Measurements from ENCODE around the gene C2orf72. TPM values are rescaled to one million over a fixed set of nuclear protein-coding genes. Genes with fewer than 3 reads are reported as not detected.

Gene C2orf72
- total and polyA plus RNA-seq, 2 of the 4 experiments (the other 2 are of a cell fraction) = 0.09 to 0.18 TPM

DNA sequence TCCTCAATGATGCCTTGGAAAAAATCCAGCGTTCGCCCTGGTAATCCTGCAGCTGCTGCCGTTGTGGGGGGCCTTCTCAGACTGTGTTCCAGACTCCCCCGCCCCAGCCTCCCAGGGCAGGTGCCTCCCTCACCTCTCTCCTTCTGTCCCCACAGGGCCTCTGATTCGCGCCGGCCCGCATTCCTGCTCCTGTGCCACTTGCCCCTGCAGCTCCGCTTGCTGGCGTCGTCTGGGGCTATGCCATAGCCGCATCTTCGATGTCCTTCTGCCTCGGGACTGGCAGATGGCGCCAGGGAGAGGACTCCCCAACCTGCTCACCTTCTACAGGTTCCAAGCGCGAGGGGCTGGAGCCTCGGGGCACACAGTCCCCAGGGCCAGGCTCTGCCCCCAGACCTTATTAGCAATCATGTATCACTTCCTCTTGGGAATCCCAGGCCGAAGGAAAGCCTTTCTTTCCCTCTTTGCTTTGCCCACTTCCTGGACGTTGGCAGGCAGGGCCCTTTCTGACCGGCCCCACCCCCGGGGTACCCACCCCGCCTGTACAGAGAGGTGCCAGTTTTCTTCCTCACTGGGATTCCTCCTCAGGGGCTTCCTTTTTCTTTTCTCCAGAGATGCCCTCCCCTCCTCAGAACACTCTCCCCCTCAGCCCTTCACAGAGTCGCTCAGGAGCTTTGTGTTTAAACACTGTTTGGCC lies 37.0 kb upstream of the C2orf72 start:
- no peaks in the 10 kb centered on the region for H3K4me1 ChIP-seq (ENCODE audit: control insufficient read depth, insufficient read depth, low read length)
- H2BK20ac ChIP-seq (ENCODE audit: low read depth, low read length) = no peak overlapping the region
- in situ Hi-C loops (cut with MboI; ENCODE audit: low sequenced_read_pairs) = no loop called here
- H3K9me3 ChIP-seq (ENCODE audit: control insufficient read depth, insufficient read depth, low read length) = no peaks in the 10 kb centered on the region; the same call in 1 of the 2 replicates
- H3K27ac ChIP-seq (ENCODE audit: insufficient read depth, low read length) = no peak overlapping the region
- no peak overlapping the region for H4K91ac ChIP-seq (ENCODE audit: insufficient read depth, low read depth, low read length)
- H3K36me3 ChIP-seq (ENCODE audit: control insufficient read depth, insufficient read depth, low read length) = no peaks in the 10 kb centered on the region
- H3K14ac ChIP-seq (replicated peaks; ENCODE audit: low read depth, low read length) = no peak overlapping the region
- dilution Hi-C loops (cut with HindIII; ENCODE audit: low sequenced_read_pairs, unreplicated experiment) = no loop called here
- DNase-seq = no peak
- H2BK15ac ChIP-seq (ENCODE audit: low read depth, low read length) = no peak overlapping the region
- peaks cover 37% of the 10 kb centered on the region for H3K27me3 ChIP-seq (ENCODE audit: control insufficient read depth, insufficient read depth, low read length)
- H3K4me2 ChIP-seq (ENCODE audit: low read depth, low read length) = no peak overlapping the region
- TF ChIP-seq RFX5 (IDR thresholded peaks at IDR 0.05; ENCODE audit: low read depth, low read length) = no peak
- no peak for TF ChIP-seq FOS (IDR thresholded peaks at IDR 0.05; ENCODE audit: low read depth, low read length)
- H2BK120ac ChIP-seq (ENCODE audit: low read depth, low read length) = no peak overlapping the region
- no peak overlapping the region for H3K4me3 ChIP-seq (ENCODE audit: insufficient read depth, low read depth, low read length)
- H3K18ac ChIP-seq (ENCODE audit: low read depth, low read length) = no peak overlapping the region
- no peak overlapping the region for H2AFZ ChIP-seq (replicated peaks; ENCODE audit: low read length, poor library complexity)
- H3K4ac ChIP-seq (ENCODE audit: low read depth, low read length) = no peak overlapping the region
- intact Hi-C loops (cut with micrococcal nuclease) = no loop called here
- ChIA-PET POLR2A (ENCODE audit: unreplicated experiment) (no interaction called here), CTCF (no interaction called here)
- H3K79me1 ChIP-seq (ENCODE audit: low read depth in 1 of 2, low read length in 2 of 2) = no peaks in the 10 kb centered on the region
- H2AK5ac ChIP-seq (ENCODE audit: low read depth, low read length) = no peak overlapping the region
- WGBS, 2 experiments (ENCODE audit: extremely low coverage in 2 of 2, insufficient read length in 1 of 2) = 53% methylated on average over 13 of the region's 24 CpGs; no CpG with 5 or more reads in 1 of the 2 experiments
- H3K23ac ChIP-seq (ENCODE audit: low read depth, low read length) = no peak overlapping the region
- no peaks in the 10 kb centered on the region for H4K20me1 ChIP-seq (ENCODE audit: insufficient read depth, low read length)
- no peak overlapping the region for H3K56ac ChIP-seq (ENCODE audit: extremely low read depth, insufficient read depth, low read length)
- no peak overlapping the region for H2BK5ac ChIP-seq (ENCODE audit: low read depth, low read length, poor library complexity, severe bottlenecking)
- no peaks in the 10 kb centered on the region for H3K9me1 ChIP-seq (ENCODE audit: insufficient read depth, low read length)
- H3K9ac ChIP-seq (ENCODE audit: low read depth, low read length) = no peak overlapping the region
- no peak overlapping the region for H4K8ac ChIP-seq (ENCODE audit: low read depth in 2 of 2, low read length in 2 of 2)
- no TSS peak for BruUV-seq (replicated peaks)
- ATAC-seq (ENCODE audit: low read depth) = no peak
- no peak overlapping the region for H2AK9ac ChIP-seq (replicated peaks; ENCODE audit: low read depth, low read length, poor library complexity)
- H4K5ac ChIP-seq (ENCODE audit: low read depth, low read length) = no peak overlapping the region

Measured in IMR-90 (cell line).